ENCODE results near the gene CTDSP1.

- TF ChIP-seq, protein P1, sequence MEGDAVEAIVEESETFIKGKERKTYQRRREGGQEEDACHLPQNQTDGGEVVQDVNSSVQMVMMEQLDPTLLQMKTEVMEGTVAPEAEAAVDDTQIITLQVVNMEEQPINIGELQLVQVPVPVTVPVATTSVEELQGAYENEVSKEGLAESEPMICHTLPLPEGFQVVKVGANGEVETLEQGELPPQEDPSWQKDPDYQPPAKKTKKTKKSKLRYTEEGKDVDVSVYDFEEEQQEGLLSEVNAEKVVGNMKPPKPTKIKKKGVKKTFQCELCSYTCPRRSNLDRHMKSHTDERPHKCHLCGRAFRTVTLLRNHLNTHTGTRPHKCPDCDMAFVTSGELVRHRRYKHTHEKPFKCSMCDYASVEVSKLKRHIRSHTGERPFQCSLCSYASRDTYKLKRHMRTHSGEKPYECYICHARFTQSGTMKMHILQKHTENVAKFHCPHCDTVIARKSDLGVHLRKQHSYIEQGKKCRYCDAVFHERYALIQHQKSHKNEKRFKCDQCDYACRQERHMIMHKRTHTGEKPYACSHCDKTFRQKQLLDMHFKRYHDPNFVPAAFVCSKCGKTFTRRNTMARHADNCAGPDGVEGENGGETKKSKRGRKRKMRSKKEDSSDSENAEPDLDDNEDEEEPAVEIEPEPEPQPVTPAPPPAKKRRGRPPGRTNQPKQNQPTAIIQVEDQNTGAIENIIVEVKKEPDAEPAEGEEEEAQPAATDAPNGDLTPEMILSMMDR (IDR thresholded peaks at IDR 0.05; ENCODE audit: low read length) = no peak
- TF ChIP-seq EZH2phosphoT487 (IDR thresholded peaks at IDR 0.05; ENCODE audit: low read length) (no peak), EZH2 (optimal IDR thresholded peaks at IDR 0.05; ENCODE audit: low read depth, low read length) (no peak)
Measured at GRCh38 chr2:218419630-218420216, 20.1 kb downstream of the CTDSP1 start.
